Measurements from ENCODE around the gene UBR1.

UBR1 gene

GRCh38 chr15:43105778-43106485, at the start of gene UBR1:
Gene UBR1 (minus strand): TSS chr15:43106038. CDS start chr15:43106022, 16 bp downstream.
- H3K79me2 ChIP-seq (ENCODE audit: insufficient read depth, low read length): peaks cover 36% of the 10 kb centered on the region
- peaks cover 24% of the 10 kb centered on the region for H3K4me1 ChIP-seq (ENCODE audit: insufficient read depth, low read length, severe bottlenecking)
- H3K9ac ChIP-seq (ENCODE audit: low read length): peak within 1 kb of the TSS; percentile 80
- H3K36me3 ChIP-seq (ENCODE audit: insufficient read depth, low read length): peaks cover 28% of the 10 kb centered on the region
- H3K4me2 ChIP-seq (ENCODE audit: low read length): peak within 1 kb of the TSS; percentile 97
- H3K9me2 ChIP-seq (ENCODE audit: low read depth, low read length): no peaks in the 10 kb centered on the region
- no peaks in the 10 kb centered on the region for H3F3A ChIP-seq (ENCODE audit: insufficient read depth, low read length)
- peak within 1 kb of the TSS; percentile 60 for H3K27ac ChIP-seq (ENCODE audit: low read depth, low read length, poor library complexity, severe bottlenecking)
- TF ChIP-seq EZH2 (IDR thresholded peaks at IDR 0.05; ENCODE audit: borderline replicate concordance, low read length) (no peak), CTCF (IDR thresholded peaks at IDR 0.05; ENCODE audit: low read length) (no peak)
- H3K4me3 ChIP-seq (ENCODE audit: low read depth, low read length, poor library complexity, severe bottlenecking): peak within 1 kb of the TSS; percentile 81
- H3K27me3 ChIP-seq (ENCODE audit: insufficient read depth, low read length): no peaks in the 10 kb centered on the region
- H4K20me1 ChIP-seq (ENCODE audit: insufficient read depth, low read length): no peaks in the 10 kb centered on the region
- no peaks in the 10 kb centered on the region for H3K9me3 ChIP-seq (ENCODE audit: low read length)
- H2AFZ ChIP-seq (ENCODE audit: low read length): peak within 1 kb of the TSS; percentile 55

GRCh38 chr15:43153269-43153668, 47.4 kb upstream of the UBR1 start:
- Histone ChIP-seq H3K36me3 (ENCODE audit: insufficient read depth, low read length) (peaks cover 93% of the 10 kb centered on the region), H3K4me2 (ENCODE audit: low read length) (no peak overlapping the region), H3K4me3 (ENCODE audit: low read depth, low read length, poor library complexity, severe bottlenecking) (no peak overlapping the region), H3F3A (ENCODE audit: insufficient read depth, low read length) (no peaks in the 10 kb centered on the region), H3K27ac (ENCODE audit: low read depth, low read length, poor library complexity, severe bottlenecking) (no peak overlapping the region), H3K27me3 (ENCODE audit: insufficient read depth, low read length) (no peaks in the 10 kb centered on the region), H4K20me1 (ENCODE audit: insufficient read depth, low read length) (no peaks in the 10 kb centered on the region), H3K9me3 (ENCODE audit: low read length) (no peaks in the 10 kb centered on the region), H3K9ac (ENCODE audit: low read length) (no peak overlapping the region), H2AFZ (ENCODE audit: low read length) (no peak overlapping the region), H3K9me2 (ENCODE audit: low read depth, low read length) (no peaks in the 10 kb centered on the region), H3K79me2 (ENCODE audit: insufficient read depth, low read length) (no peaks in the 10 kb centered on the region), H3K4me1 (ENCODE audit: insufficient read depth, low read length, severe bottlenecking) (no peaks in the 10 kb centered on the region)
- no peak for TF ChIP-seq CTCF (IDR thresholded peaks at IDR 0.05; ENCODE audit: low read length)
- no peak for TF ChIP-seq EZH2 (IDR thresholded peaks at IDR 0.05; ENCODE audit: borderline replicate concordance, low read length)

GRCh38 chr15:43151688-43152087, 45.9 kb upstream of the UBR1 start:
- H3F3A ChIP-seq (ENCODE audit: insufficient read depth, low read length): no peaks in the 10 kb centered on the region
- no peak overlapping the region for H2AFZ ChIP-seq (ENCODE audit: low read length)
- H3K79me2 ChIP-seq (ENCODE audit: insufficient read depth, low read length): no peaks in the 10 kb centered on the region
- H3K9me2 ChIP-seq (ENCODE audit: low read depth, low read length): no peaks in the 10 kb centered on the region
- H3K4me2 ChIP-seq (ENCODE audit: low read length): no peak overlapping the region
- no peaks in the 10 kb centered on the region for H3K9me3 ChIP-seq (ENCODE audit: low read length)
- H3K9ac ChIP-seq (ENCODE audit: low read length): no peak overlapping the region
- H4K20me1 ChIP-seq (ENCODE audit: insufficient read depth, low read length): no peaks in the 10 kb centered on the region
- TF ChIP-seq CTCF (IDR thresholded peaks at IDR 0.05; ENCODE audit: low read length) (no peak), EZH2 (IDR thresholded peaks at IDR 0.05; ENCODE audit: borderline replicate concordance, low read length) (no peak)
- no peak overlapping the region for H3K27ac ChIP-seq (ENCODE audit: low read depth, low read length, poor library complexity, severe bottlenecking)
- no peaks in the 10 kb centered on the region for H3K4me1 ChIP-seq (ENCODE audit: insufficient read depth, low read length, severe bottlenecking)
- H3K4me3 ChIP-seq (ENCODE audit: low read depth, low read length, poor library complexity, severe bottlenecking): no peak overlapping the region
- peaks cover 94% of the 10 kb centered on the region for H3K36me3 ChIP-seq (ENCODE audit: insufficient read depth, low read length)
- no peaks in the 10 kb centered on the region for H3K27me3 ChIP-seq (ENCODE audit: insufficient read depth, low read length)
